HG02798 (cell line): ENCODE measurements around the gene CAMTA1.

Experiments used
- ATAC-seq: cut with Tn5 transposase; IDR thresholded peaks from one replicate; pipeline ENCODE4 v1.9.1; 2021; ENCODE audit warnings: mild to moderate bottlenecking; ENCODE audit not compliant: unreplicated experiment, poor library complexity

CAMTA1 gene

DNA sequence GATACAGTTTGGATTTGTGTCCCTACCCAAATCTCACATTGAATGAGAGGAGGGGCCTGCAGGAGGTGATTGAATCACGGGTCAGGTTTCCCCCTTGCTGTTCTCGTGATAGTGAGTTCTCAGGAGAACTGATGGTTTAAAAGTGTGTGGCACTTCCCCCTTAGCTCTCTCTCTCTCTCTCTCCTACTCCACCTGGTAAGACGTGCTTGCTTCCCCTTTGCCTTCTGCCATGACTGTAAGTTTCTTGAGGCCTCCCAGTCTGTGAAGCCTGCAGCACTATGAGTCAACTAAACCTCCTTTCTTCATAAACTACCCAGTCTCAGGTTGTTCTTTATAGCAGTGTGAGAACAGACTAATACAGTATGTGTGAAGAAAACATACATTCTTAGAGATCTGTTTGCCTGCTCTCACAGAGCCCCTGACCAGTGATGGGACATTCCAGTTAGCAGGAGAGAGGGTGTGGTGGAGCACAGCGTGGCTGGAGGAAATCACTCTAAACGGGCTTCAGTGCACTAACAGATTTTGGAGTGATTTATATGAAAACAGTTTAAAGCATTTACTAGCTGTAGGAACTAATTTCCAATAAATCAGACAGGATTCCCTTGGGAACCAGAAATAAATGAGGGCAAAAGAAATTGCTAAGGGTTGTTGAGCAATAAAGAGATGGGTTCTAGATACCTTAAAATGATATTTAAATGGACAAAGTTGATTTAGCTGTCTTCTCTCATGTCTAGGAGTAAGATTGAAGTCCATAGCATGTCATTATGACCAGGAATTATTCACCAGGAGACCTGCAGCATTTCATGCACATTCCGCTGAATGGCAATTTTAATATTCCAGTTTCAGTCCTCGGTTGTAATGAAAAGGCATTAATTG, 411.0 kb downstream of the CAMTA1 start:
- no peak for ATAC-seq

GRCh38 chr1:7198664-7199063, 413.4 kb downstream of the CAMTA1 start:
- no peak for ATAC-seq

GRCh38 chr1:7199077-7199779, 414.0 kb downstream of the CAMTA1 start:
- ATAC-seq, result no peak

GRCh38 chr1:7207875-7208646, 422.8 kb downstream of the CAMTA1 start:
- ATAC-seq, result no peak

GRCh38 chr1:7208647-7209180, 423.5 kb downstream of the CAMTA1 start:
- ATAC-seq, result no peak

DNA sequence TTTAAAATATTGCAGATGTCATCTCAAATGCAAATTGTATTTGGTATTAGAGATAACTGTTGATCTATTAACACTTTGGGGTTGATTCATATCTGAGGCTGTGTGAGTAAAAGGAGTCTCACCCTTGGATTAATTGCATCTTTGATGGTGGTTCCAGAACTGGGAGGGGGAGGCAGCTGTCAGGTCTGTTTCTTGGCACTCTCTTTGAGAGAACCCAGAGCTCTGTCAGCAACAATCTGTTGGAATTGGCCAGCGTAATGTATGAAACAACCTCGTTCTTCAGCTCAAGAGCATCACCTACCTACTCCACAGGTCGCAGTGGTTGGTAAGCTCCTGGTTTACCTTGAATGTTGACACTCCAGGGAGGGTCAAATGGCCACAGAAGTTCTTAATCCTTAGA, 424.1 kb downstream of the CAMTA1 start:
- no peak for ATAC-seq

DNA sequence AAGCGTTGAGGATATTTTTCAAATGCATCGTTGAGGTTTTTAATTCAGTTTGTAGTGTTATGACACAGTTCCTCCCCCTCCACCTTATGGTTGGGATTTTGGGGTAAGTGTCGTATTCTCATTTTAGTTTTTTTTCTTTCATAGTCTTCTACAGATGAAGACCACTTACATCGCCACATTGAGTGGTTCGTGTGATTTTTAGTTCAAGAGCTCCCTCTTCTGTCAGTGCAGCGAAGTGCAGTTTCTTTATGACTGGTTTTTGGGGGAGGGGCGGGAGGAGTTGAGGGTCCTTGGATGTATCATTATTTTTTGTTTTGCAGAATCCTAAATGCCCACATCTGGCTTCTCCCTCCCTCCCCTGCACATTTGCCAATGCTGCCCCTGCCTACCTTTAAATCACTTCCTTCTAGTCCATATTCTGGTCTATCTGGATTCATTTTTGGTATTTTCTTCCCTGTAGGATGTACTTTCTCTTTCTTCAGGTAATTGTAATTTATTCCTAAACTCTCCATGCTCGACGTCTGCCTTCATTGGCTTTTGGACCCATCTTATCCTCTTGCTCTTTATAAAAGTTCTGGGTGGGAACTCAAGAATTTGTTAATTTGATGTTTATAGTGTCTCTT, 433.1 kb downstream of the CAMTA1 start:
- ATAC-seq, result no peak

DNA sequence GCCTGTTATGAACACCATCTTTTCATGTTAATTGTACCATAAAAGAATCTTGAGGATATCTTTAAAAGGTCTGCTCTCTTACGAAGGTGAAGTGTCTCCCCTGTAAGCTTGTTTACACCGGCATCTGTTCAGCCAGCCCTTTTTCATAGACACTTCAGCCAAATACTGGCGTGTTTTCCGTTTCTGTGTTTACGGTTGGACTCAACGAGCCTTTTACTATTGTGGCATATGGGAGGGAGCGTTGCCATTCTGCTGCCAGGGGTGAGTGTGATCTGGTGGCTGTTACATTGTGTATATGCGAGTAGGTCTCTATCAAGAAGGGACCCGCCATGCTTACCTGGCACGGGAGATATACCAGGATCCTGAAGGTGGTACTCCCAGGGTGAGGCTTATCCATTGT, 433.8 kb downstream of the CAMTA1 start:
- no peak for ATAC-seq

- no peak for ATAC-seq
Observed at GRCh38 chr1:7220007-7220406, 434.8 kb downstream of the CAMTA1 start.

DNA sequence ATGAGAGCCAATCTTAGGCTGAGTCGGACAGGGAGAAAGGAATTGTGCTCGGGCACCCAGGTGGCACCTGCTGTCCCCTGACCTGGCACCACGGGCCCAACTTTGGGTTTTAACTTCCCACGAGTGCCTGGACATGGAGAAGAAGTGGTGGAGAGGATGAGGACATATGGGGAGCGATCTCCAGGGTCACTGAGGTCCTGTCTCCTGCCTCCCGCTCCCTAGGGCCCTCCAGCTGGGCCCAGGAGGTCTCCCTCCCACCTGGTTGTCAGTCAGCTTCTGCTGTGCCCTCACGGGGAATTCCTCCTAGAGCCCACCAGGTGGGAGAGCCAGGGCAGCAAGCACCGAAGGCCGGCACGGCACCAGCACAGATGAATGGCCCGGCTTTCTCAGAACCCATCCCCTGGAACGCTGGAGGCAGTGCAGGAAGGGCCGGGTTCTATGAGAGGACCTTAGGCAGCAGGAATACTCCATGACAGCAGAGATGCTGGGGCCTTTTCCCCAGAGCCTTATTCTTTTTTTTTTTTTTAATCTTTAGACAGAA, 435.5 kb downstream of the CAMTA1 start:
- ATAC-seq, result no peak

- no peak for ATAC-seq
Observed at GRCh38 chr1:7221826-7222694, 436.8 kb downstream of the CAMTA1 start.

GRCh38 chr1:7222695-7223015, 437.4 kb downstream of the CAMTA1 start:
- no peak for ATAC-seq

DNA sequence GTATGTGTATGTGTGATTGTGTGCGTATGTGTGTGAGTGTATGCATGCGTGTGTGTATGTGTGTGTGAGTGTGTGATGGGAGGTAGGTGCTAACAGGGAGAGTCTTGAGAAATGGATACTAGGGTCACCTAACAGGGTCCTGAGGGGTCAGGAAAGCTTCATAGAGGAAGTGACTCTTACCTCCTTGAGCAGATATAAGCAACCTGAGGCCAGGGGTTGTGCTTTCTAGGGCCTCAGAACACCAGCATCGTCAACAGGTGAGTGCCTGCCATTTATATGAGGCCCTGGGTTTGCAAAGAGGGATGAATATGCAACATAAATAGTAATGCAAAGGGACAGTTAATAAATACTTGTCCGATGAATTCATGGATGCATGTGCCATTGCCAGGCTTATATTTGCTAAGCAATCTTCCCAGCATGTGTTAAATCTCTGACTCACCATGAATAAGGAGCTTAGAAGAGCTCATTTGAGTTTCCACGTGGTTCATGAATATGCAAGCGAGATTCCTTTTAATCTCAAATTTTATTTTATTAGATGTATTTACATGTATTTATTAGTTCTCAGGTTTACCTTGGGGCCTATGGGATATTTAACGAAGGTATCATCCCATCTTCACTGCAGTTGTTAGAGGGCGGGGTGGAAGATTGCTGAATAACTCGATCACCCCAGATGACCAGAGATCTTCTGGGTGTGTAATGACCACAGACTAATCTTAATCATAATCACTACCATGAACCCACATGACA, 438.3 kb downstream of the CAMTA1 start:
- no peak for ATAC-seq

- no peak for ATAC-seq
Observed at GRCh38 chr1:7224081-7224534, 438.9 kb downstream of the CAMTA1 start.

DNA sequence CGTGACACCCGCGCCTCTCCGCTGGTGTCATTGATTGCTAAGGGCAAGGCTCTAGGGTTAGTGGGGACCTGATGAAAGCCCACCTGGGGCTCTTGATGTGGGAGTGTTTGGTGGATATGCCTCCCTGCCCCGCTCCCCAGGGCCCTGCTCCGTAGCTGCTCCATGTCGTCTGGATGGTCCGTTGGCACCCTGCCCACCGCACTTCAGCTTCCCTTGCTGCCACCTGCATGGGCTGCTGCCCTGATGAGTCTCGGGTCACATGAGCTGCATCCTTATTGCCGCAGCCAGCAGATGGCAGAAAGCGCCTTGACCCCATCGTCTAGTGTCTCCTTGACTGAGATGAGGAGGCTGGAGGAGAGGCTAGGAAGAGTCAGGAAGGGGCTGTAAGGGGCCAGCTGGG, 439.4 kb downstream of the CAMTA1 start:
- no peak for ATAC-seq

- no peak for ATAC-seq
Observed at GRCh38 chr1:7225711-7226505, 440.7 kb downstream of the CAMTA1 start.

DNA sequence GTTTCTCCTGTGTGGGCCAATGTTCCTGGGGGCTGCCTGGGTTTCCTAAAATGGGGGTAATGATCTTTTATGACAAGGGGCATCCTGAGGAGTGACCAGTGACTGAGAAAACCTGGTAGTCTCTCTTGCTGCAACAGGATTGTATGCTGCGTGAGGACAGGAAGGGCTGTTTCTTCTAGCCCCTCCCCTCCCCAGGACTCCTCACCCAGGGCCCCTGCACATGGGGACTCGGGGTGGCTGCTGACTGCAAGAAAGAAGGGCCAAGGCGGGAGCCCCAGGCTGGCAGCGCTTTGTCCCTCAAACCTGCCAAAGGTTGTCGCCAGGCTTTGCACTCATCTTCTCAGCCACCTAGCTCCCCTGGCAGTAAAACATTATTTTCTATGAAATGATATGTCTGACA, 442.4 kb downstream of the CAMTA1 start:
- ATAC-seq, result no peak
